KOPT-K1 (cell line): ENCODE results near the gene PCDHA12.
"Not testable (repeated sequence)": the region's sequence is repeated elsewhere in the genome, so short reads cannot be mapped to it uniquely, and the experiment has no call there.

Experiments used
- H3K27ac ChIP-seq: fragments of 200-600 bp; sonication (generic); 2 replicates; pipeline ENCODE4 v1.5.1; 2016; ENCODE audit warnings: antibody characterized with exemption, mild to moderate bottlenecking, low read depth, low read length; ENCODE audit not compliant: poor library complexity, severe bottlenecking
- H3K36me3 ChIP-seq: fragments of 200-600 bp; sonication (generic); 2 replicates; pipeline ENCODE4 v1.5.1; 2017; ENCODE audit warnings: antibody characterized with exemption, mild to moderate bottlenecking, low read length, moderate library complexity; ENCODE audit not compliant: insufficient read depth
- H3K9me3 ChIP-seq: fragments of 200-600 bp; sonication (generic); 2 replicates; pipeline ENCODE4 v1.5.1; 2017; ENCODE audit warnings: antibody characterized with exemption, low read length, mild to moderate bottlenecking; ENCODE audit not compliant: insufficient read depth, poor library complexity, severe bottlenecking

Gene PCDHA12

DNA sequence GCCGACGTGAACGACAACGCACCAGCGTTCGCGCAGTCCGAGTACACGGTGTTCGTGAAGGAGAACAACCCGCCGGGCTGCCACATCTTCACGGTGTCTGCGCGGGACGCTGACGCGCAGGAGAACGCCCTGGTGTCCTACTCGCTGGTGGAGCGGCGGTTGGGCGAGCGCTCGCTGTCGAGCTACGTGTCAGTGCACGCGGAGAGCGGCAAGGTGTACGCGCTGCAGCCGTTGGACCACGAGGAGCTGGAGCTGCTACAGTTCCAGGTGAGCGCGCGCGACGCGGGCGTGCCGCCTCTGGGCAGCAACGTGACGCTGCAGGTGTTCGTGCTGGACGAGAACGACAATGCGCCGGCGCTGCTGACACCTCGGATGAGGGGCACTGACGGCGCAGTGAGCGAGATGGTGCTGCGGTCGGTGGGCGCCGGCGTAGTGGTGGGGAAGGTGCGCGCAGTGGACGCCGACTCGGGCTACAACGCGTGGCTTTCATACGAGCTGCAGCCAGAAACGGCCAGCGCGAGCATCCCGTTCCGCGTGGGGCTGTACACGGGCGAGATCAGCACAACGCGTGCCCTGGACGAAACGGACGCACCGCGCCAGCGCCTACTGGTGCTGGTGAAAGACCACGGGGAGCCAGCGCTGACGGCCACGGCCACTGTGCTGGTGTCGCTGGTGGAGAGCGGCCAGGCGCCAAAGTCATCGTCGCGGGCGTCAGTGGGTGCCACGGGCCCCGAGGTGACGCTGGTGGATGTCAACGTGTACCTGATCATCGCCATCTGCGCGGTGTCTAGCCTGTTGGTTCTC, 25.1 kb upstream of the PCDHA12 start:
- H3K36me3 ChIP-seq, H3K27ac ChIP-seq, H3K9me3 ChIP-seq: not testable (repeated sequence)

DNA sequence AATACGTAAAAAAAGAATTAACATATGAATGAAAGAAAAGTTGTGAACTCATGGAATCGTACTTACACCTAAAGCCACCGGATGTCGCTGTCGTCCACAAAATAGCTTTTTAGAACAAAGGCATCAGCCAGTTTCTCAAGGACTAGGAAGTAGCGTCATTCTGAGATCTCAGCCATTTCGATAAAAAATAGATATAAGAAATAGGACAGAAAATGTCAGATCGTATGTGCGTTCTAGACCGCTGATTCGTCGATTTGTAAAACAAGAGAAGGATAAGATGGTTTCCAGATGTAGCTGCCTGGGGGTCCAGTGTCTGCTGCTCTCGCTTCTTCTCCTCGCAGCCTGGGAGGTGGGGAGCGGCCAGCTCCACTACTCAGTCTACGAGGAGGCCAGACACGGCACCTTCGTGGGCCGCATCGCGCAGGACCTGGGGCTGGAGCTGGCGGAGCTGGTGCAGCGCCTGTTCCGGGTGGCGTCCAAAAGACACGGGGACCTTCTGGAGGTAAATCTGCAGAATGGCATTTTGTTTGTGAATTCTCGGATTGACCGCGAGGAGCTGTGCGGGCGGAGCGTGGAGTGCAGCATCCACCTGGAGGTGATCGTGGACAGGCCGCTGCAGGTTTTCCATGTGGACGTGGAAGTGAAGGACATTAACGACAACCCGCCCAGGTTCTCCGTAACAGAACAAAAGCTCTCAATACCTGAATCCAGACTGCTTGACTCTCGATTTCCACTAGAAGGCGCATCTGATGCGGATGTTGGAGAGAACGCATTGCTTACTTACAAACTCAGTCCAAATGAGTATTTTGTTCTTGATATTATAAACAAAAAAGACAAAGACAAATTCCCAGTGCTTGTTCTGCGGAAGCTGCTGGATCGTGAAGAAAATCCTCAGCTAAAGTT, 19.1 kb upstream of the PCDHA12 start, which contains the start of gene PCDHA10:
Gene PCDHA10, plus strand, starts transcription at position 126 of the 903 bp plus-strand sequence. Its CDS starts 152 bp downstream, at position 278.
- Histone ChIP-seq H3K9me3 (no peaks in the 10 kb centered on the region), H3K36me3 (no peaks in the 10 kb centered on the region), H3K27ac (no peak within 1 kb of the TSS)

DNA sequence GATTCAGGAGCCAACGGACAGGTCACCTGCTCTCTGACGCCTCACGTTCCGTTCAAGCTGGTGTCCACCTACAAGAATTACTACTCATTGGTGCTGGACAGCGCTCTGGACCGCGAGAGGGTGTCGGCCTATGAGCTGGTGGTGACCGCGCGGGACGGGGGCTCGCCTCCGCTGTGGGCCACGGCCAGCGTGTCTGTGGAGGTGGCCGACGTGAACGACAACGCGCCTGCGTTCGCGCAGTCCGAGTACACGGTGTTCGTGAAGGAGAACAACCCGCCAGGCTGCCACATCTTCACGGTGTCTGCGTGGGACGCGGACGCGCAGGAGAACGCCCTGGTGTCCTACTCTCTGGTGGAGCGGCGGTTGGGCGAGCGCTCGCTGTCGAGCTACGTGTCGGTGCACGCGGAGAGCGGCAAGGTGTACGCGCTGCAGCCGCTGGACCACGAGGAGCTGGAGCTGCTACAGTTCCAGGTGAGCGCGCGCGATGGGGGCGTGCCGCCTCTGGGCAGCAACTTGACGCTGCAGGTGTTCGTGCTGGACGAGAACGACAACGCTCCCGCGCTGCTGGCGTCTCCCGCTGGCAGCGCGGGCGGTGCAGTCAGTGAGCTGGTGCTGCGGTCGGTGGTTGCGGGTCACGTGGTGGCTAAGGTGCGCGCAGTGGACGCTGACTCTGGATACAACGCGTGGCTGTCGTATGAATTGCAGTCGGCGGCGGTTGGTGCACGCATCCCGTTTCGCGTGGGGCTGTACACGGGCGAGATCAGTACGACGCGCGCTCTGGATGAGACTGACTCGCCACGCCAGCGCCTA, 17.7 kb upstream of the PCDHA12 start:
- H3K27ac ChIP-seq = no peak overlapping the region
- no peaks in the 10 kb centered on the region for H3K36me3 ChIP-seq
- H3K9me3 ChIP-seq = no peaks in the 10 kb centered on the region

DNA sequence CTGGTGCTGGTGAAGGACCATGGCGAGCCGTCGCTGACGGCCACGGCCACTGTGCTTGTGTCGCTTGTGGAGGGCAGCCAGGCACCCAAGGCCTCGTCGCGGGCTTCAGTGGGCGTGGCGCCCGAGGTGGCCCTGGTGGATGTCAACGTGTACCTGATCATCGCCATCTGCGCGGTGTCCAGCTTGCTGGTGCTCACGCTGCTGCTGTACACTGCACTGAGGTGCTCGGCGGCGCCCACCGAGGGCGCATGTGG, 17.2 kb upstream of the PCDHA12 start:
- no peaks in the 10 kb centered on the region for H3K36me3 ChIP-seq
- no peak overlapping the region for H3K27ac ChIP-seq
- no peaks in the 10 kb centered on the region for H3K9me3 ChIP-seq

DNA sequence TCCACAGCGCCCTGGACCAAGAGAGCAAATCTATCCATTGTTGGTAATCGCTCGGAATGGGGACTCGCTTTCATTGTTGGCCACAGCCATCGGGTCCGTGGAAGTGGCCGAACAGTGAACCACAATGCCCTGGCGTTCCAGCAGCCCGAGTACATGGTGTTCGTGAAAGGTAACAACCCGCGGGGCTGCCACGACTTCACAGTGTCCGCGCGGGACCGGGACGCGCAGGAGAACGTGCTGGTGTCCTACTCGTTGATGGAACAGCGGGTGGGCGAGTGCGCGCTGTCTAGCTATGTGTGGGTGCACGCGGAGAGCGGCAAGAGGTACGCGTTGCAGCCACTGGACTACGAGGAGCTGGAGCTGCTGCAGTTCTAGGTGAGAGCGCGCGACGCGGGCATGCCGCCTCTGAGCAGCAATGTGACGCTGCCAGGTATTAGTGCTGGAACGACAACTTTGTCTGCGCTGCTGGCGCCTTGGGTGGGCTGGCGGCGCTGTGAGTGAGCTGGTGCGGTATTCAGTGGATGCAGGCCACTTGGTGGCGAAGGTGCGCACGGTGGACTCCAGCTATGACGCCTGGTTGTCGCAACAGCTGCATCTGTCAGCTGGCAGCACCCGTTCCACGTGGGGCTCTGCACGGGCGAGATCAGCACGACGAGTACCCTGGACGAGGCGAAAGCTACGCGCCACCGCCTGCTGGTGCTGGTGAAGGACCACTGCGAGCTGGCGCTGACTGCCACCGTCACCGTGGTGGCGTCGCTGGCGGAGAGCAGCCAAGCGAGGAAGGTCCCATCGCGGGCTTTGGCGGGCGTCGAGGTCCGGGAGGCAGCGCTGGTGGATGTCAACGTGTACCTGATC, 12.4 kb upstream of the PCDHA12 start:
- Histone ChIP-seq H3K36me3 (no peaks in the 10 kb centered on the region), H3K9me3 (no peaks in the 10 kb centered on the region), H3K27ac (no peak overlapping the region)

DNA sequence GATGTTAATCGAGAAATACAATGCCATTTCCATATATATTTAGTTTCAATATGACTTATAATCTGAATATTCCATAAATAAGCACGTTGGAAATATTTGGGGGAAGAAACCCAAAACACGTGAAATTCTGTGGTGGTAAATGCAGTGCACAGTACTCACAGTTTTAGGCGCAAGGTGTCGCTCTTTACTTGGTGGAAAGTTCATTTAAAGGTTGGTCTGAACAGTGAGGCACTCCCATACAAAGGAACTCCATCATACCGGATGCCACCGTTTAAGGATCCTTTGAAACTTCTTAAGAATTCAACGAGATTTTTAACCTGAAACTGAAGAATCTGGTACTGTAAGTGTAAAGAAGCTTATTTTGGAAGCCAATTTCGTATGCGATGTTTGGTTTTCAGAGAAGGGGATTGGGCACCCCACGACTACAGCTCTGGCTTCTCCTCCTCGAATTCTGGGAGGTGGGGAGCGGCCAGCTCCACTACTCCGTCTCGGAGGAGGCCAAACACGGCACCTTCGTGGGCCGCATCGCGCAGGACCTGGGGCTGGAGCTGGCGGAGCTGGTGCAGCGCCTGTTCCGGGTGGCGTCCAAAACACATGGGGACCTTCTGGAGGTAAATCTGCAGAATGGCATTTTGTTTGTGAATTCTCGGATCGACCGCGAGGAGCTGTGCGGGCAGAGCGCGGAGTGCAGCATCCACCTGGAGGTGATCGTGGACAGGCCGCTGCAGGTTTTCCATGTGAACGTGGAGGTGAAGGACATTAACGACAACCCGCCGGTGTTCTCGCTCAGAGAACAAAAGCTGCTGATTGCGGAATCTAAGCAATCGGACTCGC, 6.2 kb upstream of the PCDHA12 start, which contains the start of gene PCDHA11:
Gene PCDHA11, plus strand, starts transcription at position 237 of the 834 bp plus-strand sequence. Its CDS starts 147 bp downstream, at position 384.
- Histone ChIP-seq H3K27ac (no peak within 1 kb of the TSS), H3K9me3 (no peaks in the 10 kb centered on the region), H3K36me3 (no peaks in the 10 kb centered on the region)

DNA sequence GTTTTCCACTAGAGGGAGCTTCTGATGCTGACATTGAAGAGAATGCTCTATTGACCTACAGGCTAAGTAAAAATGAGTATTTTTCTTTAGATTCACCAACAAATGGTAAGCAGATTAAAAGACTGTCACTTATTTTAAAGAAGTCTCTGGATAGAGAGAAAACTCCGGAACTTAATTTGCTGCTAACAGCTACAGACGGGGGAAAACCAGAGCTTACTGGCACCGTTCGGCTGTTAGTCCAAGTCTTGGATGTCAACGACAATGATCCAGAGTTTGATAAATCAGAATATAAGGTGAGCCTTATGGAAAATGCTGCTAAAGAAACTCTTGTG, 5.6 kb upstream of the PCDHA12 start:
- Histone ChIP-seq H3K9me3 (no peaks in the 10 kb centered on the region), H3K27ac (no peak overlapping the region), H3K36me3 (no peaks in the 10 kb centered on the region)

DNA sequence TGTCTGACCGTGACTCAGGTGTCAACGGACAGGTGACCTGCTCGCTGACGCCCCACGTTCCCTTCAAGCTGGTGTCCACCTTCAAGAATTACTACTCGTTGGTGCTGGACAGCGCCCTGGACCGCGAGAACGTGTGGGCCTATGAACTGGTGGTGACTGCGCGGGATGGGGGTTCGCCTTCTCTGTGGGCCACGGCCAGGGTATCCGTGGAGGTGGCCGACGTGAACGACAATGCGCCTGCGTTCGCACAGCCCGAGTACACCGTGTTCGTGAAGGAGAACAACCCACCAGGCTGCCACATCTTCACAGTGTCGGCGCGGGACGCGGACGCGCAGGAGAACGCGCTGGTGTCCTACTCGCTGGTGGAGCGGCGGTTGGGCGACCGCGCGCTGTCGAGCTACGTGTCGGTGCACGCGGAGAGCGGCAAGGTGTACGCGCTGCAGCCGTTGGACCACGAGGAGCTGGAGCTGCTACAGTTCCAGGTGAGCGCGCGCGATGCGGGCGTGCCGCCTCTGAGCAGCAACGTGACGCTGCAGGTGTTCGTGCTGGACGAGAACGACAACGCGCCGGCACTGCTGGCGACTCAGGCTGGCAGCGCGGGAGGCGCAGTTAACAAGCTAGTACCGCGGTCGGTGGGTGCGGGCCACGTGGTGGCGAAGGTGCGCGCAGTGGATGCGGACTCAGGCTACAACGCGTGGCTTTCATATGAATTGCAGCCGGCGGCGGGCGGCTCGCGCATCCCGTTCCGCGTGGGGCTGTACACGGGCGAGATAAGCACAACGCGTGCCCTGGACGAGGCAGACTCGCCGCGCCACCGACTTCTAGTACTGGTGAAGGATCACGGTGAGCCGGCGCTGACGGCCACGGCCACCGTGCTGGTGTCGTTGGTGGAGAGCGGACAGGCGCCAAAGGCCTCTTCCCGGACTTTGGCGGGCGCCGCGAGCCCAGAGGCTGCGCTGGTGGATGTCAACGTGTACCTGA, 4.6 kb upstream of the PCDHA12 start:
- no peak overlapping the region for H3K27ac ChIP-seq
- no peaks in the 10 kb centered on the region for H3K9me3 ChIP-seq
- no peaks in the 10 kb centered on the region for H3K36me3 ChIP-seq

DNA sequence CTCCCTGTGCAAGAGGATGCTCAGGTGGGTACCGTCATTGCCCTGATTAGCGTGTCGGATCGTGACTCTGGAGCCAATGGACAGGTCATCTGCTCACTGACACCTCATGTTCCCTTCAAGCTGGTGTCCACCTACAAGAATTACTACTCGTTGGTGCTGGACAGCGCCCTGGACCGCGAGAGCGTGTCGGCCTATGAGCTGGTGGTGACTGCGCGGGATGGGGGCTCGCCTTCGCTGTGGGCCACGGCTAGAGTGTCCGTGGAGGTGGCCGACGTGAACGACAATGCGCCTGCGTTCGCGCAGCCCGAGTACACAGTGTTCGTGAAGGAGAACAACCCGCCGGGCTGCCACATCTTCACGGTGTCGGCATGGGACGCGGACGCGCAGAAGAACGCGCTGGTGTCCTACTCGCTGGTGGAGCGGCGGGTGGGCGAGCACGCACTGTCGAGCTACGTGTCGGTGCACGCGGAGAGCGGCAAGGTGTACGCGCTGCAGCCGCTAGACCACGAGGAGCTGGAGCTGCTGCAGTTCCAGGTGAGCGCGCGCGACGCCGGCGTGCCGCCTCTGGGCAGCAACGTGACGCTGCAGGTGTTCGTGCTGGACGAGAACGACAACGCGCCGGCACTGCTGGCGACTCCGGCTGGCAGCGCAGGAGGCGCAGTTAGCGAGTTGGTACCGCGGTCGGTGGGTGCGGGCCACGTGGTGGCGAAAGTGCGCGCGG, 1.6 kb downstream of the PCDHA12 start:
- not testable (repeated sequence) for H3K27ac ChIP-seq, H3K36me3 ChIP-seq, H3K9me3 ChIP-seq

DNA sequence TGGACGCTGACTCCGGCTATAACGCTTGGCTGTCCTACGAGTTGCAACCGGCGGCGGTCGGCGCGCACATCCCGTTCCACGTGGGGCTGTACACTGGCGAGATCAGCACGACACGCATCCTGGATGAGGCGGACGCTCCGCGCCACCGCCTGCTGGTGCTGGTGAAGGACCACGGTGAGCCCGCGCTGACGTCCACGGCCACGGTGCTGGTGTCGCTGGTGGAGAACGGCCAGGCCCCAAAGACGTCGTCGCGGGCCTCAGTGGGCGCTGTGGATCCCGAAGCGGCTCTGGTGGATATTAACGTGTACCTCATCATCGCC, 2.1 kb downstream of the PCDHA12 start:
- Histone ChIP-seq H3K36me3 (no peaks in the 10 kb centered on the region), H3K27ac (no peak overlapping the region), H3K9me3 (no peaks in the 10 kb centered on the region)

DNA sequence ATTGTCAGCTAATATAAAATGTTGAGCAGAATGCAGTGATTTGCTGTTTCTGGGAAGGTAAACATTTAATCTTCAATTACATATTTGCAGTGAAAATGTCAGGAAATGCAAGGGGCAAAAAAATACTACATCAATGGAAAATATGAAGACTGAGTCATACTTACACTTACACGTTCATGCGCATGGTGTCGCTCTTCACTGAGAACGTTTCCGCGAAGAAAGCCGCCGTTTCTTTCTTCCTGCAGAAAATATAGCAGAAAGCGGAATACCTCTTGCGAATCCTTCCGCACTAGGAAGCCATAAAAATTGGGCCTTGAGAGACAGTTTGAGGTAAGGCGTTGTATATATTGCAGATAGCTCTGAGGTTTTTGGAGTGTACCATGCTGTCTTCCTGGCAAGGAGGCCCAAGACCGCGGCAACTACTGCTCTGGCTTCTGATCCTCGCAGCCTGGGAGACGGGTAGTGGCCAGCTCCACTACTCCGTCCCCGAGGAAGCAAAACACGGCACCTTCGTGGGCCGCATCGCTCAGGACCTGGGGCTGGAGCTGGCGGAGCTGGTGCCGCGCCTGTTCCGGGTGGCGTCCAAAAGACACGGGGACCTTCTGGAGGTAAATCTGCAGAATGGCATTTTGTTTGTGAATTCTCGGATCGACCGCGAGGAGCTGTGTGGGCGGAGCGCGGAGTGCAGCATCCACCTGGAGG, 6.9 kb downstream of the PCDHA12 start, which contains the start of gene PCDHA13:
Gene PCDHA13, plus strand, starts transcription at position 236 of the 702 bp plus-strand sequence. Its CDS starts 145 bp downstream, at position 381.
- Histone ChIP-seq H3K9me3 (no peaks in the 10 kb centered on the region), H3K27ac (no peak within 1 kb of the TSS), H3K36me3 (no peaks in the 10 kb centered on the region)

DNA sequence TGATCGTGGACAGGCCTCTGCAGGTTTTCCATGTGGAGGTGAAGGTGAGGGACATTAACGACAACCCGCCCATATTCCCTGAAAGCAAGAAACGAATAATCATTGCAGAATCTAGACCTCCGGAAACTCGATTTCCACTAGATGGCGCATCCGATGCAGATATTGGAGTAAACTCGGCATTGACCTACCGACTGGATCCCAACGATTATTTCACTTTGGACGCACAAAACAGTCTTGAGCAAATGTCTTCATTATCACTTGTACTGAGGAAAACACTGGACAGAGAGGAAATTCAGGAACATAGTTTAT, 7.4 kb downstream of the PCDHA12 start:
- no peaks in the 10 kb centered on the region for H3K9me3 ChIP-seq
- H3K27ac ChIP-seq = no peak overlapping the region
- H3K36me3 ChIP-seq = no peaks in the 10 kb centered on the region
